AG10803 (cell line): Measurements from ENCODE around the gene ADORA2A.

Experiments
- DNase-seq: peaks from one replicate; pipeline ENCODE4 v3.0.0; 2010; ENCODE audit warnings: low read depth
- H3K4me3 ChIP-seq: 2 replicates; pipeline ENCODE4 v1.5.1; 2011; ENCODE audit warnings: mild to moderate bottlenecking, low read length, control low read depth
- TF ChIP-seq, protein P1 (sequence below): conservative IDR thresholded peaks from 2 replicates; pipeline ENCODE4 v1.5.1; 2011; ENCODE audit warnings: mild to moderate bottlenecking, low read length, control low read depth, inconsistent platforms

The ADORA2A gene

DNA sequence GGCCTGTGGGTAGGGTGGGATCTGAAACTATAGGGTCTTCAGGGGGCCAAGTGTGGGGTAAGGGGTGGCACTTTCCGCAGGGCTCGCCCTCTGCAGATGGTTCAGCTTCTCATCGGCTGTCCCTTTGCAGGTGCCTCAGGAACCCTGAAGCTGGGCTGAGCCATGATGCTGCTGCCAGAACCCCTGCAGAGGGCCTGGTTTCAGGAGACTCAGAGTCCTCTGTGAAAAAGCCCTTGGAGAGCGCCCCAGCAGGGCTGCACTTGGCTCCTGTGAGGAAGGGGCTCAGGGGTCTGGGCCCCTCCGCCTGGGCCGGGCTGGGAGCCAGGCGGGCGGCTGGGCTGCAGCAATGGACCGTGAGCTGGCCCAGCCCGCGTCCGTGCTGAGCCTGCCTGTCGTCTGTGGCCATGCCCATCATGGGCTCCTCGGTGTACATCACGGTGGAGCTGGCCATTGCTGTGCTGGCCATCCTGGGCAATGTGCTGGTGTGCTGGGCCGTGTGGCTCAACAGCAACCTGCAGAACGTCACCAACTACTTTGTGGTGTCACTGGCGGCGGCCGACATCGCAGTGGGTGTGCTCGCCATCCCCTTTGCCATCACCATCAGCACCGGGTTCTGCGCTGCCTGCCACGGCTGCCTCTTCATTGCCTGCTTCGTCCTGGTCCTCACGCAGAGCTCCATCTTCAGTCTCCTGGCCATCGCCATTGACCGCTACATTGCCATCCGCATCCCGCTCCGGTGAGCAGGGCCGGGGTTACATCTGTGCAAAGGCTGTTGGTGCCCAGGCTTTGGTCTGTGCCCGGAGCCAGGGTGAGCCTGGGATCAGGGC is 5.8 kb downstream of the ADORA2A start:
- H3K4me3 ChIP-seq, result no peak overlapping the region
- no peak for DNase-seq
- TF ChIP-seq, protein P1, sequence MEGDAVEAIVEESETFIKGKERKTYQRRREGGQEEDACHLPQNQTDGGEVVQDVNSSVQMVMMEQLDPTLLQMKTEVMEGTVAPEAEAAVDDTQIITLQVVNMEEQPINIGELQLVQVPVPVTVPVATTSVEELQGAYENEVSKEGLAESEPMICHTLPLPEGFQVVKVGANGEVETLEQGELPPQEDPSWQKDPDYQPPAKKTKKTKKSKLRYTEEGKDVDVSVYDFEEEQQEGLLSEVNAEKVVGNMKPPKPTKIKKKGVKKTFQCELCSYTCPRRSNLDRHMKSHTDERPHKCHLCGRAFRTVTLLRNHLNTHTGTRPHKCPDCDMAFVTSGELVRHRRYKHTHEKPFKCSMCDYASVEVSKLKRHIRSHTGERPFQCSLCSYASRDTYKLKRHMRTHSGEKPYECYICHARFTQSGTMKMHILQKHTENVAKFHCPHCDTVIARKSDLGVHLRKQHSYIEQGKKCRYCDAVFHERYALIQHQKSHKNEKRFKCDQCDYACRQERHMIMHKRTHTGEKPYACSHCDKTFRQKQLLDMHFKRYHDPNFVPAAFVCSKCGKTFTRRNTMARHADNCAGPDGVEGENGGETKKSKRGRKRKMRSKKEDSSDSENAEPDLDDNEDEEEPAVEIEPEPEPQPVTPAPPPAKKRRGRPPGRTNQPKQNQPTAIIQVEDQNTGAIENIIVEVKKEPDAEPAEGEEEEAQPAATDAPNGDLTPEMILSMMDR, result no peak

DNA sequence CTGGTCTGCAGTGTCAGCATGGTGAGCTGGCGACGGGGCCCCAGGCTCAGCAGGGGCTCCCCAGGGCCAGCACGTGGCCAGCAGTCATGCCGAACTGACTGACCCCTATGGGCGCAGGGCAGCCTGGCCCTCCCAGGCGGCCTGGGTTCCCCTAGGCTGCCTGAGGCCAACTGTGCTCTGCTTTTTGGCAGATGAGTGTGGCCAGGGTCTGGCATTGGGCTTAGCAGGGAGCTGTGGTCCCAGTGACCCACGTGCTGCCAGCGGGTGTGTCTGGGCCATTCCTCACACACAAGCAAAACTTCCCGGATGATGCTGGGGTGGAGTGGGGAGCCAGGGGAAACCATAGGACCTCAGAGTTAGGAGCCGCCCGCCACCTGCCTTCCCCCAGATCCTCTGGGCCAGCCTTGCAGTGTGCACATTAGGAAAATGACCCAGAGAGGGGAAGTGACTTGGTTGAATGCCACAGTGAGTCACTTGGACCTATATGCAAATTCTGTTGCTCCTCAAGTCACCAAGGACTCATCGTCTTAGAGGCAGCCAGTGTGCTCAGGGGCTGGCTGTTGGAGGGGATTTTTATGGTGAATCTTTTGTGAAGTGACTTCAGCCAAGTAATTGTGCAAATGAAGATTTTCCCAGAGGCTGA is 6.5 kb downstream of the ADORA2A start:
- peak; percentile 37 for DNase-seq
- H3K4me3 ChIP-seq, result no peak overlapping the region
- TF ChIP-seq, protein P1, result no peak

DNA sequence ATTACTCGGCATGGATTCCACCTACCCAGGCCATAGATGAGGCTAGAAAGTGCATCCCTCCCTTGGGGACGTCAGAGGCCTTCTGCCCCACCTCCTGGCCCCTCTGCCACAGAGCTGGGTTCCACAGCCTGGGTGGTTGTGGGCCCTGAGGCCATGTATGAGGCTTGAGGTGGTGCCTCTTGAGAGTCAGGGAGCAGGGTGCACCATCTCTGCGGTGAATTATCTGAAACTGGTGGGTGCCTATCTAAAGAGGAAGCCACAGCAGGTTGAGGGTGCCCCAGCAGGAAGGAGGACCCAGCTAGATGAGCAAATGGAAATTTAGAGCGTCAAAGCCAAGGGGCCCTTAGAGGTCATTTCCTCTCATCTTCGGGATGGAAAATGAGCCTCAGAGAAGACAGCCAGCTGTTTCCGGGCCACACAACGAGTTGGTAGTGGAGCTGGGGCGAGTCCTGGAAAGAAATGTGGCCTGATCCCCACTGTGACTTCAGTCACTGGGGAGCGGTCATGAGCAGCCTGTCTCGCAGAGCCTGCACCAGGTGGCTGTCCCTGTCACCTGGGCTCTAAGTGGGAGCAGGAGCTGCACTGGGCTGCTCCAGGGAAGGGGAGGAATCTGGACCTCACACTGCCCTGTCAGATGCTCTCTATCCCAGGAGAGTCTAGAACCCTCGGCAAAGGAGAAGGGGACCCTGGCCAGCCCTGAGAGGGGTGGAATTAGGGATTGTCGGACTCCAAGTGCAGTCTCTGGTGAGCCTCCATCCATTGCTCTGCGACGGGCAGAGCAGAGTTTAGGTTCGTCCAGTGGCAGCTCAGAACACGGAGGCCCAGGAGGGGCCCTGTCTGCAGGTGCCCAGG is 7.3 kb downstream of the ADORA2A start:
- no peak overlapping the region for H3K4me3 ChIP-seq
- no peak for DNase-seq
- TF ChIP-seq, protein P1, result no peak

DNA sequence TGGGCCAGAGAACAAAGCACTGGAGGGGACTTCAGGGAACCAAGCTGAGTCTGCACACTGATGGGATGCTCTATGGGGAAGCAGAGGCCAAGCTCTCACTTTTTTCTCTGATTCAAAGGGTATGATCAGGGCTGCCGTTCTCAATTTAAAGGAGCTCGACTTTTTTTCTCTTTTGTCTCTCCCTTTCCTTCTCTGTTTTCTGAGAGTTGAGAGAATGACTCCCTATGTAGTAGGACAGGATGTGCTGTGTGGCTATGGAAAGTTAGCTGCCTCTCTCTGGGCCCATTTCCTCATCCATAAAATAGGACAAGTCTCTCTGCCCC is 7.9 kb downstream of the ADORA2A start:
- TF ChIP-seq, protein P1, result no peak
- DNase-seq, result no peak
- H3K4me3 ChIP-seq, result no peak overlapping the region

DNA sequence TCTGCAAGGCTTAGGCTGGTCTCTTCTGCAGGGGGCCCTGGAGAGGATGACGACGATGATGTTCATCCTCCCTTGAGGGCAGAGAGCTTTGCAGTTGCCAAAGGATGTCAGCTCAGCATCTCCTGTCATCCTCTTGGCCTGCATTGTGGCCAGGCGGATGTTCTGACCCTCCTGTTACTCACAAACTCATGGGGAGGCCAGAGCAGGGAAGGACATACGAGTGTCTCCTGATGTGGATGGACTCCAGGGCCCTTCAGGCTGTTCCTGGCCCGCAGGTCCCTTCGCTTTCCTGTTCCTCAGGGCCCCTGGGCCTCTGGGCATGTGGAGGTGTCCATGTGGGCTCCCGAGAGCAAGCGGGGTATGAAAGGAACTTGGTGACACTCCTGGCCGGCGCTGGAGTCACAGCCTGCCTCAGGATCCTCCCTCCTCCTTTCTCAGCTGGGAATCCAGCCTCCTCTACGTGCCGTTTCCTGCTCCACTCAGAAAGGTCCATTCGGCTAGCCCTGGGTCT is 8.5 kb downstream of the ADORA2A start:
- DNase-seq, result peak; percentile 16
- no peak overlapping the region for H3K4me3 ChIP-seq
- TF ChIP-seq, protein P1, result no peak

DNA sequence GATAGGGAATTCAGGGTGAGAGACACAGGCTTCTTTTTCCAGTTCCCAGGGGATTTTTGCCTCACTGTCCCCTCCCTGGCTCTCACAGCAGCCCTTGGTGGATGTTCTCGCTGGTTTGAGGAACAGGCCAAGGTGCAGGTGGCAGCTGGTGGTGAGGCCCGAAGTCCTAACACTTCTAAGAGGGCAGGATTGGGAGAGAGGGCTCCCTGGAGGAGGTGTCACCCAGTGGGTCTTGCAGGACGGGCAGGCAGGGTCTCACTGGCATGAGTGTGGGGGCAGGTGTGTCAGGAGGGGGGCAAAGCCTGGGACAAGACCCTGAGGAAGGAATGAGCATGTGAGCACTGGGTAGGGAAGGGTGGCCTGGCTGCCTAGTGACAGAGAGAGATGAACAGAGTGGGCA is 9.2 kb downstream of the ADORA2A start:
- no peak for DNase-seq
- H3K4me3 ChIP-seq, result no peak overlapping the region
- TF ChIP-seq, protein P1, result no peak
